ENCODE results near the gene MTSS2.
"Not testable (repeated sequence)": the region's sequence is repeated elsewhere in the genome, so short reads cannot be mapped to it uniquely, and the experiment has no call there.

MTSS2 gene

GRCh38 chr16:70677499-70678120 lies 8.2 kb downstream of the MTSS2 start:
- Mint-ChIP-seq H3K9me3 (no peaks in the 10 kb centered on the region), H3K27ac (ENCODE audit: low read depth) (no peak overlapping the region), H3K4me3 (peak overlapping the region; percentile 70), H3K4me1 (peaks cover 15% of the 10 kb centered on the region), H3K36me3 (ENCODE audit: insufficient read depth) (peaks cover 12% of the 10 kb centered on the region), H3K27me3 (no peaks in the 10 kb centered on the region)
- ATAC-seq (replicated peaks; ENCODE audit: extremely low read depth, poor library complexity, severe bottlenecking) (no peak), DNase-seq (ENCODE audit: low spot score in 2 of 2) (no peak)

DNA sequence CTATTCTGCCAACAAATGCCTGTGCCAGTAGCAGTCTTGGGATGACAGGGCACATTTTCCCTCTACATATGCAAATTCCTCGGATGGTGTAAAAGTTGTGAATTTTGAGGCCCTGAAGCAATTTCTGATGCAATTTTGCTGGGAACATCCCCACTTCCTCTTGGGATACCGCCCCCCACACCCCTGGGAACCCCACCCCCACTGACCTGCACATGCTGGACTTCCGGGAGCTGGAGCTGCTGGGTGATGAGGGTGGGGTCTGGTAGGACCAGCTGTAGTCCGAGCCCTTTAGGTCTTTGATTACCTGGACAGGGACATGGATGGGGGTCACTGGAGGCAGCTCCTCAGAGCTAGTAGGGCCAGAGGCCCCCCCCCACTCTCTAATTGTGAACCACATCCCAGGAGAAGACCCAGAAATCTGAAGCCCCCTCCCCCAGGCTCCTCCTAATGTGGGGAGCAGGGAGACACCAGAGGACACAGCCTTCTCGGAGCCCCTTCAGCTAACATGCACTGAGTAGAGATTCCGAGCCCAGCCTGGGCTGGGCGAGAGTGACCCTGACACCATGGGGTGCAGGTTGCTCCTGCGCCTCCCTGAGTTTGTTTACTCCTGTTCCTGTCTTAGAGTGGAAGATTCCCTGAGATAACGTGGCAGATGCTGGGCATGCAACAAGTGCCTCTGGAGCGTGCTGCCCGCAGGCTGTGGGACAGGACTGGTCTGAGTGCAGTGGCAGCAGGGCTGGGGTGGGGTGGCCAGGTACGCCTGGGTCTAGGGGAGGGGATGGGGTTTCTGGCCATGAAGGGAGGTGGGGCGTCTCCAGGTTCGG lies 9.0 kb downstream of the MTSS2 start:
- Mint-ChIP-seq H3K9me3 (no peaks in the 10 kb centered on the region), H3K27me3 (no peaks in the 10 kb centered on the region), H3K4me3 (no peak overlapping the region), H3K4me1 (peaks cover 15% of the 10 kb centered on the region), H3K27ac (ENCODE audit: low read depth) (no peak overlapping the region), H3K36me3 (ENCODE audit: insufficient read depth) (peaks cover 10% of the 10 kb centered on the region)
- DNase-seq (ENCODE audit: low spot score in 2 of 2) (no peak), ATAC-seq (replicated peaks; ENCODE audit: extremely low read depth, poor library complexity, severe bottlenecking) (no peak)

- ATAC-seq (replicated peaks; ENCODE audit: extremely low read depth, poor library complexity, severe bottlenecking) (no peak), DNase-seq (ENCODE audit: low spot score in 2 of 2) (no peak)
- no peaks in the 10 kb centered on the region for H3K9me3 Mint-ChIP-seq
- no peaks in the 10 kb centered on the region for H3K27me3 Mint-ChIP-seq
- H3K4me1 Mint-ChIP-seq: peaks cover 15% of the 10 kb centered on the region
- H3K36me3 Mint-ChIP-seq (ENCODE audit: insufficient read depth): peaks cover 13% of the 10 kb centered on the region
- H3K27ac Mint-ChIP-seq (ENCODE audit: low read depth): no peak overlapping the region
- H3K4me3 Mint-ChIP-seq: no peak overlapping the region
Observed at GRCh38 chr16:70675851-70676513, 9.9 kb downstream of the MTSS2 start.

DNA sequence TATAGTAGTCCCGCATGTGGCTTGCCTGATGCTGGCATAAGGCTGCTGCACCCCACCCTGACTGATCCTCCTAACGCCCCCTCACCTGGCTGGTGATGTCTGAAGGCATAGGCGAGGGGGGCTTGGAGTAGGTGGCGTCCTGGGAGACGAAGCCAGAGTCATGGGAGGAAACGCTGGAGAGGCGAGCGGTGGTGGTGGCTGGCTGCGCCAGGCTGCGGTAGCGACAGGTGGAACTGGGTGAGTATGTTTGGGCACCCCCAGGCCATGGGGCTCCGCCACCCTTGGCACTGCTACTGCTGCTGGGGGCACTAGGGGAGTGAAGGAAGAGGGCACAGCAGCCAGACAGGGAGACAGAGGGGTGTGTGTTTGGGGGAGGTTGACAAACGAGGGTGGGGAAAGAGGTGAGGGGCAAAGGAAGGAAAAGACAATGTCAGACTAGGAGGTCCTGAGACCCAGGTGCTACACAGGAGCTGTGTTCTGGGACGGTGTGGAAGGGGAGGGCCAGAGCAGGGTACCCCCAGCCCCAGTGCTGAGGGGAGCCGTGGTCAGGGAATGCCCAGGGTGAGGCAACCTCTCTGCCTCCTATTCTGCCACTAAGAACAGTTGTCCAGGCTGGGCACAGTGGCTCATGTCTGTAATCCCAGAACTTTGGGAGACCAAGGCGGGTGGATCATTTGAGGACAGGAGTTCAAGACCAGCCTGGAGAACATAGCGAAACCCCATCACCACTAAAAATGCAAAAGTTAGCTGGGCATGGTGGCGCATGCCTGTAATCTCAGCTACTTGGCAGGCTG lies 11.4 kb downstream of the MTSS2 start:
- Mint-ChIP-seq H3K4me1 (peaks cover 15% of the 10 kb centered on the region), H3K36me3 (ENCODE audit: insufficient read depth) (peaks cover 13% of the 10 kb centered on the region), H3K4me3 (no peak overlapping the region), H3K27me3 (no peaks in the 10 kb centered on the region), H3K9me3 (no peaks in the 10 kb centered on the region), H3K27ac (ENCODE audit: low read depth) (no peak overlapping the region)
- DNase-seq (ENCODE audit: low spot score in 2 of 2) (no peak), ATAC-seq (replicated peaks; ENCODE audit: extremely low read depth, poor library complexity, severe bottlenecking) (no peak)

DNA sequence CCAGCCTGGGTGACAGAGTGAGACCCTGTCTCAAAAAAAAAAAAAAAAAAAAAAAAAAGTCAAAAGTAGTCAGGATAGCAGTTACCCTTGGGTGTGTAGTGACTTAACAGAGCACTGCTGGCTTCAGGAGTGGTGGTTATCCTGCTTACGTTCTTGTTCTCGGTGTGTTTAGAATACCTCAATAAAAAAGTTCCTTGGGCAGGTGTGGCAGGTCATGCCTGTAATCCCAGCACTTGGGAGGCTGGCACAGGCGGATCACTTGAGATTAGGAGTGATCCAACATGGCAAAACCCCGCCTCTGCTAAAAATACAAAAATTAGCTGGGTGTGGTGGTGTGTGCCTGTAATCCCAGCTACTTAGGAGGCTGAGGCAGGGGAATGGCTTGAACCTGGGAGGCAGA lies 14.9 kb downstream of the MTSS2 start:
- not testable (repeated sequence) for DNase-seq (ENCODE audit: low spot score in 2 of 2); H3K4me3 Mint-ChIP-seq; H3K27me3 Mint-ChIP-seq; H3K9me3 Mint-ChIP-seq; H3K4me1 Mint-ChIP-seq; ATAC-seq (replicated peaks; ENCODE audit: extremely low read depth, poor library complexity, severe bottlenecking); H3K27ac Mint-ChIP-seq (ENCODE audit: low read depth)
- H3K36me3 Mint-ChIP-seq (ENCODE audit: insufficient read depth): peaks cover 16% of the 10 kb centered on the region

DNA sequence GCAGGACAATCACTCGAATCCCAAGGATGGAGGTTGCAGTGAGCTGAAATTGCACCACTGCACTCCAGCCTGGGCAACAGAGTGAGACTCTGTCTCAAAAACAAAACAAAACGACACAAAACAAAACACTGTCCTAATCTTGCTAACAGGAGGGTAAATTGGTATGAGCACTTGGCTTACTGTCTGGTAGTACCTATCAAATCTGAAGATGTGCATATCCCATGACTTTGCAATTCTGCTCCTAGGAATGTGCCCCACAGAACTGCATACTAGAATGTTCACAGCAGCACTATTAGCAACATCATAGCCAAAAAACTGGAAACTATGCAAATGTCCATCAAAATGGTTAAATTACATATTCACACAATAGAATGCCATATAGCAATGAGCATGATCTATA lies 15.7 kb downstream of the MTSS2 start:
- H3K4me3 Mint-ChIP-seq: no peak overlapping the region
- no peaks in the 10 kb centered on the region for H3K4me1 Mint-ChIP-seq
- H3K9me3 Mint-ChIP-seq: no peaks in the 10 kb centered on the region
- DNase-seq (ENCODE audit: low spot score in 2 of 2): no peak
- ATAC-seq (replicated peaks; ENCODE audit: extremely low read depth, poor library complexity, severe bottlenecking): no peak
- no peaks in the 10 kb centered on the region for H3K27me3 Mint-ChIP-seq
- no peak overlapping the region for H3K27ac Mint-ChIP-seq (ENCODE audit: low read depth)
- peaks cover 16% of the 10 kb centered on the region for H3K36me3 Mint-ChIP-seq (ENCODE audit: insufficient read depth)

- Mint-ChIP-seq H3K4me3 (no peak overlapping the region), H3K27ac (ENCODE audit: low read depth) (no peak overlapping the region), H3K9me3 (no peaks in the 10 kb centered on the region), H3K27me3 (no peaks in the 10 kb centered on the region), H3K4me1 (no peaks in the 10 kb centered on the region), H3K36me3 (ENCODE audit: insufficient read depth) (peaks cover 18% of the 10 kb centered on the region)
- no peak for DNase-seq (ENCODE audit: low spot score in 2 of 2)
- ATAC-seq (replicated peaks; ENCODE audit: extremely low read depth, poor library complexity, severe bottlenecking): no peak
Observed at GRCh38 chr16:70665806-70666735, 19.8 kb downstream of the MTSS2 start.

- ATAC-seq (replicated peaks; ENCODE audit: extremely low read depth, poor library complexity, severe bottlenecking): no peak
- Mint-ChIP-seq H3K4me1 (no peaks in the 10 kb centered on the region), H3K27ac (ENCODE audit: low read depth) (no peak overlapping the region), H3K27me3 (no peaks in the 10 kb centered on the region), H3K9me3 (no peaks in the 10 kb centered on the region), H3K4me3 (no peak overlapping the region), H3K36me3 (ENCODE audit: insufficient read depth) (peaks cover 18% of the 10 kb centered on the region)
- no peak for DNase-seq (ENCODE audit: low spot score in 2 of 2)
Observed at GRCh38 chr16:70665113-70665694, 20.6 kb downstream of the MTSS2 start.

GRCh38 chr16:70664325-70665112 lies 21.3 kb downstream of the MTSS2 start:
- no peak overlapping the region for H3K27ac Mint-ChIP-seq (ENCODE audit: low read depth)
- no peak overlapping the region for H3K4me3 Mint-ChIP-seq
- DNase-seq (ENCODE audit: low spot score in 2 of 2): no peak
- H3K9me3 Mint-ChIP-seq: no peaks in the 10 kb centered on the region
- no peaks in the 10 kb centered on the region for H3K4me1 Mint-ChIP-seq
- H3K36me3 Mint-ChIP-seq (ENCODE audit: insufficient read depth): peaks cover 17% of the 10 kb centered on the region
- no peaks in the 10 kb centered on the region for H3K27me3 Mint-ChIP-seq
- ATAC-seq (replicated peaks; ENCODE audit: extremely low read depth, poor library complexity, severe bottlenecking): no peak

- H3K36me3 Mint-ChIP-seq (ENCODE audit: insufficient read depth): peaks cover 13% of the 10 kb centered on the region
- DNase-seq (ENCODE audit: low spot score in 2 of 2) (no peak), ATAC-seq (replicated peaks; ENCODE audit: extremely low read depth, poor library complexity, severe bottlenecking) (no peak)
- H3K27ac Mint-ChIP-seq (ENCODE audit: low read depth): no peak overlapping the region
- no peaks in the 10 kb centered on the region for H3K27me3 Mint-ChIP-seq
- H3K4me3 Mint-ChIP-seq: no peak overlapping the region
- H3K9me3 Mint-ChIP-seq: no peaks in the 10 kb centered on the region
- H3K4me1 Mint-ChIP-seq: no peaks in the 10 kb centered on the region
Observed at GRCh38 chr16:70663524-70664324, 22.1 kb downstream of the MTSS2 start.
